HG02981 (cell line): ENCODE measurements around the gene OSTM1.

Experiments used
- ATAC-seq: cut with Tn5 transposase; IDR thresholded peaks from one replicate; pipeline ENCODE4 v1.9.1; 2021; ENCODE audit warnings: mild to moderate bottlenecking, moderate library complexity; ENCODE audit not compliant: unreplicated experiment

Gene OSTM1

GRCh38 chr6:108074359-108075144 lies at the start of gene OSTM1:
Gene OSTM1, minus strand, starts transcription at chr6:108074741. Its CDS starts 90 bp downstream, at chr6:108074651.
- ATAC-seq, result peak; percentile 96

- no peak for ATAC-seq
Observed at GRCh38 chr6:108123946-108124345, 49.4 kb upstream of the OSTM1 start.

- ATAC-seq, result no peak
Observed at GRCh38 chr6:108123481-108123929, 49.0 kb upstream of the OSTM1 start.

GRCh38 chr6:108121612-108122011 lies 47.1 kb upstream of the OSTM1 start:
- ATAC-seq, result no peak

GRCh38 chr6:108120311-108120710 lies 45.8 kb upstream of the OSTM1 start:
- no peak for ATAC-seq

- ATAC-seq, result no peak
Observed at GRCh38 chr6:108119769-108120141, 45.2 kb upstream of the OSTM1 start.

- no peak for ATAC-seq
Observed at GRCh38 chr6:108118810-108119768, 44.5 kb upstream of the OSTM1 start.

GRCh38 chr6:108118359-108118724 lies 43.8 kb upstream of the OSTM1 start:
- ATAC-seq, result no peak

- ATAC-seq, result no peak
Observed at GRCh38 chr6:108117427-108118358, 43.2 kb upstream of the OSTM1 start.

GRCh38 chr6:108116546-108117426 lies 42.2 kb upstream of the OSTM1 start:
- no peak for ATAC-seq

- no peak for ATAC-seq
Observed at GRCh38 chr6:108115598-108116058, 41.1 kb upstream of the OSTM1 start.

GRCh38 chr6:108114841-108115597 lies 40.5 kb upstream of the OSTM1 start:
- ATAC-seq, result no peak

GRCh38 chr6:108113557-108114519 lies 39.3 kb upstream of the OSTM1 start:
- ATAC-seq, result no peak

- no peak for ATAC-seq
Observed at GRCh38 chr6:108108374-108108773, 33.8 kb upstream of the OSTM1 start.

GRCh38 chr6:108107102-108107501 lies 32.6 kb upstream of the OSTM1 start:
- ATAC-seq, result no peak

- no peak for ATAC-seq
Observed at GRCh38 chr6:108106694-108107093, 32.2 kb upstream of the OSTM1 start.

GRCh38 chr6:108106261-108106660 lies 31.7 kb upstream of the OSTM1 start:
- no peak for ATAC-seq

- ATAC-seq, result no peak
Observed at GRCh38 chr6:108105571-108105970, 31.0 kb upstream of the OSTM1 start.
